Measurements from ENCODE around the gene ADM.
A peak's percentile ranks its signal among the peaks of the same experiment; 100 is the strongest.
"Not testable (repeated sequence)": the region's sequence is repeated elsewhere in the genome, so short reads cannot be mapped to it uniquely, and the experiment has no call there.

The ADM gene

GRCh38 chr11:10304495-10305261 is at the start of gene ADM:
ADM (plus strand) TSS chr11:10305073; CDS start chr11:10305701, 628 bp downstream.
- DNase-seq = peak; percentile 73

GRCh38 chr11:10255388-10256125 is 49.3 kb upstream of the ADM start:
- no peak for DNase-seq

- DNase-seq = no peak
Measured at GRCh38 chr11:10257478-10257877, 47.4 kb upstream of the ADM start.

GRCh38 chr11:10261821-10262220 is 43.1 kb upstream of the ADM start:
- DNase-seq = no peak

- DNase-seq = no peak
Measured at GRCh38 chr11:10263929-10264328, 40.9 kb upstream of the ADM start.

DNA sequence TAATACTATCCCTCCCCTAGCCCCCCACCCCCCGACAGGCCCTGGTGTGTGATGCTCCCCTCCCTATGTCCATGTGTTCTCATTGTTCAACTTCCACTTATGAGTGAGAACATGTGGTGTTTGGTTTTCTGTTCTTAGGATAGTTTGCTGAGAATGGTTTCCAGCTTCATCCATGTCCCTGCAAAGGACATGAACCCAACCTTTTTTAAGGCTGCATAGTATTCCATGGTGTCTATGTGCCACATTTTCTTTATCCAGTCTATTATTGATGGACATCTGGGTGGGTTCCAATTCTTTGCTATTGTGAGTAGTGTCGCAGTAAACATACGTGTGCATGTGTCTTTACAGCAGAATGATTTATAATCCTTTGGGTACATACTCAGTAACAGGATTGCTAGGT is 40.2 kb upstream of the ADM start:
- not testable (repeated sequence) for DNase-seq

DNA sequence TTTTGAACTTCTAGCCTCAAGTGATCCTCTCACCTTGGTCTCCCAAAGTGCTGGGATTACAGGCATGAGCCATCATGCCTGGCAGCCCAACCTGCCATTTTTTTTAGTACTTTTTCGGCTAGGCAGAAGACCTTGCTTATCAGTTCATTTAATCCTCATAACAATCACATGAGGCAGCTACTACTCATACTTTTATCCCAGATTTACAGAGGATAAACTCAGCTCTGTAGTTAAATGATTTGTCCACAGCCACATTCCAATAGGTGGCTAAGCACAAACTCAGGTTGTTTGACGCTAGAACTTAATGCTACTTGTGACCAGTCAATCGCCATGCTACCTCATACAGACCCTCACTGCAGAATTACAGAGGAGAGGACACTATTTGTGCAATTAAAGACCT is 38.9 kb upstream of the ADM start:
- DNase-seq = no peak

DNA sequence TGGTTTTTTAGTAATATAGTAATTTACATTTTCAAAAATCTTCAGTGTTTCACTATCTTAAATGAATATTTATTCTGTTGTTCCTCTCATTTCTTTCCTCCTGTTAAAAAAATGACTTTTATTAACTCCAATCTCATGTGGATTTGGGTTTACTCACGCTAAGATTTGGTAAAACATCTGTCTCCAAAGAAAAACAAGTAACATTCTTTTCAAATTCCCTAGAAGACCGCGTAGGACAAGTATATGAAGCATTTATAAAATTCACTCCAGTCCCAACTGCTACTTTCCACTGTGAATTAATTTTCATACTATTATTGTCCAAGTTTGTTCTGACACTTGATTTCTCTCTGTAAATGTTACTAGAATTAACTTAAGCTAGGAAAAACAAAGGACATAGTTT is 37.1 kb upstream of the ADM start:
- DNase-seq = no peak

DNA sequence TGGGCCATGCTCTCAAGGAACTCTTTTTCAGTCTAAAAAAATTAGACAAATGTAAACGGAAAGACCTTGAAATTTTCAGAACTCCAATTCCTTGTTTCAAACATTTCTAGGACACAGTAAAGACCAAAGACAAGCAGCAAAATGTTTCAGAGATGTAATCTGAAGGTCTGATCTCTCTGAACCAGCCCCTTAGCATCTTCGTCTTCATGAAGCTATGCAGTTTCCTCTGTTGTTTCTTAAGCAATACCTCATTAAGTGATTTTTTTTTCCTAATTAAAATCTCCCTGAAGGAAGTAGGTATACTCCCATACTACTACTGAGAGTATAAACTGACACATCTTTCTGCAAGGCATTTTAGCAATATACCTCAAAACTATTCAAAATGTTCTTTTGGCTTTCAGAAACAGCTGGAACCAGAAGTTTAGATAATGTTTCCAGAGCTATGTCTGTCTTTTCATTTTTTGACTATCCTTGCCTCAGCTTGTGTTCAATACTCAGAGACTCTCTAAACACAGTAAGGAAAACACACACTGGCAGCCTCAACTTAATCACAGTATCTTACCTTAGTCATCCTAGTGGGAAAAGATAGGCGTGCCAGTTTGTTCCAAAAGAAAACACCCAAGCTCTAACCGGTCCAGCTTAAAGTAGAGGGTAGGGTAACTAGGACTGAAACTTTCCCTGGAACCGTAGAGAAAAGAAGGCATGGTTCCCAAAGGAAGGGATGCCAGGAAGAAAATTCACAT is 36.0 kb upstream of the ADM start:
- no peak for DNase-seq

- no peak for DNase-seq
Measured at GRCh38 chr11:10272132-10272531, 32.7 kb upstream of the ADM start.

DNA sequence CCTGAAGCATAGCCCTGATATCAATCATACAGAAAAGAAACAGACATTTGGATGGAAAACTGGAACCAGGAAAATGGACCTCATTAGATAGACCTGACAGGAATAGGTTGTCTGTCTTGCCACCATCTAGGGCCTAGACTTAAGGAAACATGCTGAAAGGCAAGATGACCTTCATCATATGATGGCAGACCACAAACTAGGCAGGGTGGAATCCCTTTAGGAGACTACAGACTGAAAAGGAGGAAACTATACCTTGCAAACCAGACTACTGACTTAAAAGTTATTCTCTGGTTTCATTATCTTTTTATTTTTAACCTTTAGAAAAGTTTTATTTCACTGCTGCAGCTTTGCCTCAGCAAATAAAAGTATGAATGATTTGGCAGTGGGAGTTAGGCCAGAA is 31.1 kb upstream of the ADM start:
- DNase-seq = no peak

DNA sequence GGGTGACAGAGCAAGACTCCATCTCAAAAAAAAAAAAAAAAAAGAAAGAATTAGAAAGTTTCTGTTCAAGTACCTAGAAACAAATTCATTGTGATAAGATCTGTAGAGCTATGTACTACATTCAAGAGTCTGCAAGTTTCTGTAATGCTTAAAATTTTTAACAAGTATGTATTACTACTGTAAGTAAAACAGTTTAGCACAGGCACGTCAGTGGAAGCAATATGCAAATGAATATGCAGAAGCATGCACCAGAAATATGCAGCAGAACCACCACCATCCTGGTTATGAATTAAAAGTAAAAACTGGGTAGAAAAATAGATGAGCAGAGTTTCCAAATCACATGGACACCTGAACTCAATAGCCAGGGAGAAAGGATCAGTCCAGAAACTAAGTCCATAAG is 30.1 kb upstream of the ADM start:
- no peak for DNase-seq

- DNase-seq = no peak
Measured at GRCh38 chr11:10275714-10276113, 29.2 kb upstream of the ADM start.

DNA sequence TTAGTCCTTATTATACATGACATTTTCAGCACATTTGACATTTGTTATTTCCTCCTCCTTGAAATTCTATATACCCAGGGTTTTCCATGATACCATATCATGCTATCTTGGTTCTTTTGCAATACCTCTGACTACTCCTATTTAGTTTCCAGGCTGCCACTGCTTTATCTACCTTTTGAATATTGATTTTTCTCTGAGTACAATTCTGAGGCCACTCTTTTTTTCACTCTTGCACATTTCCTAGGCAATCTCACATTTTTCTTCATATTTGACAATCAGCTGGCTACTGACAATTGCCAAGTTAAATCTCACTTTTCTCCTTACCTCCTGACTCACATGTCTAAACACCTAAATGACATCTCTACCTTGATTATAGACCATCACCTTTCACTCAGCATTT is 22.8 kb upstream of the ADM start:
- DNase-seq = no peak

DNA sequence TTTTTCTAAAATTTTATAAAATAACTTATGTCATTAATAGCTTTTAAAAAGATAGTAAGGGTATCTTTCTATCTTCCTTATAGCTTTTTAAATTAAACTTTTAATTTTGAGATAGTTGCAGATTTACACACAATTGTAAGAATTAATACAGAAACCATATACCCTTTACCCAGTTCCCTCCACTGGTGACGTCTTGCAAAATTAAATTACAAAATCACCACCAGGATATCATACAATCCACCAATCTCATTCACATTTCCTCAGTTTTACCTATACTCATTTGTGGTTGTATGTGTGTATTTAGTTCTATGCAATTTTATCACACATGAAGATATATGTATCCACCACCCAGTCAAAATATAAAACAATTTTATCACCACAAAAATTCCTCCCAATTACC is 20.9 kb upstream of the ADM start:
- no peak for DNase-seq

DNA sequence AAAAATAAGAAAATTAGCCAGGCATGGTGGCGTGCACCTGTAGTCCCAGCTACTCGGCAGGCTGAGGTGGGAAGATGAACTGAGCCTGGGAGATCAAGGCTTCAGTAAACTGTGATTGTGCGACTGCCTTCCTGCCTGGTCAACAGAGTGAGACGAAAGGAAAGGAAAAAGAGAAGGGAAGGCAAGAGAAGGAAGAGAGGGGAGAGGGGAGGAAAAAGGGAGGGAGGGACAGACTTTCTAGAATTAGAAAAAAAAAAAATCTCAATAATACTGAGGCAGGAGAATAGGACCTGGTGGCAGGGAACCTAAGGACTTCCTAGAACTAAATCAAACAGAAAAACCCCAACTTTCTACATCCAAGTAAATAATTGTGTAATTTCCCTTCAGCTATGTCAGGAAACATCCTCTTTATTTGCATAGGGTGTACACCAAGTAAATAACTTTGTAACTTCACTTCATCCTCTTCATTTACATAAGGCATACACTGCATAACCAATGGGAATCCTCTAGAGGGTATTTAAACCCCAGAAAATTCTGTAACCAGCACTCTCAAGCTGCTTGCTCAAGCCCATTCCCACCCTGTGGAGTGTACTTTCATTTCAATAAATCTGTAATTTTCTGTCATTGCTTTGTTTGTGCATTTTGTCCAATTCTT is 19.6 kb upstream of the ADM start:
- DNase-seq = no peak

DNA sequence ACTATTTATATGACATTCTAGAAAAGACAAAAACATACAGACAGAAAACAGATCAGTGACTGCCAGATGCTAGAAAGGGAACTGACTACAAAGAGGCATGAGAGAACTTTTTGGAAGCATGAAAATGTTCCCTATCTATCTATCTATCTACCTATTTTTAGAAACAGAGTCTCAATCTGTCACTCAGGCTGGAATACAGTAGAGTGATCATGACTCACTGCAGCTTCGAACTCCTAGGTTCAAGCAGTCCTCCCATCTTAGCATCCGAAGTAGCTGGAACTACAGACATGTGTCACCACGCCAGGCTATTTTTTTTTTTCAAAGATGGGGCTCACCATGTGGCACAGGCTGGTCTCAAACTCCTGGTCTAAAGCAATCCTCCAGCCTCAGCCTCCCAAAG is 17.7 kb upstream of the ADM start:
- DNase-seq = no peak

GRCh38 chr11:10287766-10288715 is 16.8 kb upstream of the ADM start:
- DNase-seq = no peak

DNA sequence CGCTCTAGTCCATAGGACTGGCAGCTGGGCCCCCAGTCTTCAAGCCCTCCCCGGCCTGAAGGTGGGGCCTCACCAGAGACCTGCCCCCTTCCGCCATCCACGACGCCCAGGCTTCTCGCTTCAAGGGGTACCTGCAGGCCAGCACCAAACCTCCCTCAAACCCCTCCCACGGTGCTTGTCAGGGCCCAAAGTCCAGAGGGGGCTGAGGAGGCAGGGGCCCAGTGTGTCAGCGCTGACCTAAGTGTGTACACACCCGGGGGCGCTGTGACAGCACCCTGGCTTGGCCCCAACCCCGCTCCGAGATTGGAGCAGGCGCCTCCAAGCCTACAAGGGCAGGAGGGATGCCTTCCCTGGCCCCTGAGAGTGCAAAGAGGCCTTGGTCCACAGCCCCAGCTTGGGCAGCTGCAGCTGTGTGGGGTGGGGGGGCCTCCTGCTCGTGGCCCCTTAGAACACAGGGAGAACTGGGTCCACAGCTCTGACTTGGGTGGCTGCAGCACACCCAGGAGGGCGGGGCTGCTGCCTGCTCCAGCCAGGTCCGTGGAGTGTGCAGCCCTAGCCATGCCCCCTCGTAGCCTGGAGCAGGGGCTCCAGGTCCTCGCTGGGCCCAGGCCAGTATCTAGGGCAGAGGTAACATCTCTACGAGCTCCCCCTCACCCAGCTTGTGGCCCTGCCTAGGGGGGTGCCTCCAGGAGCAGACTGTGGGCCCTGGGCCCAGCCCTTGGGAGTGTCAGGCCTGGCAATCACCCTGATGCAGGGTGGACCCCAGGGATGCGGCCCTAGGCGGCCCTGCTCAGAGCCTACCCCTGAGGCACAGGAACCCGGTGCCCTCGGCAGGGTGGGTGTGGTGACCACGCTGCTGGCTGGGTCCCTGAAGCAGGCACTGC is 15.8 kb upstream of the ADM start:
- no peak for DNase-seq

- DNase-seq = no peak
Measured at GRCh38 chr11:10289765-10290380, 15.0 kb upstream of the ADM start.
